PFSK-1 (cell line): Measurements from ENCODE around the gene SYNPO.
A peak's percentile ranks its signal among the peaks of the same experiment; 100 is the strongest.

Experiments
- FOXP2 ChIP-seq: optimal IDR thresholded peaks from 2 replicates; pipeline ENCODE3; 2011; ENCODE audit warnings: borderline replicate concordance, control low read depth, inconsistent platforms; ENCODE audit not compliant: insufficient read depth; ENCODE audit errors: extremely low read length, extremely low read depth
- POLR2AphosphoS5 ChIP-seq: IDR thresholded peaks from 2 replicates; pipeline ENCODE4 v1.6.1; 2012; ENCODE audit warnings: low read depth, mild to moderate bottlenecking, control low read depth, low read length, moderate library complexity
- SIN3A ChIP-seq: IDR thresholded peaks from 2 replicates; pipeline ENCODE4 v1.6.1; 2012; ENCODE audit warnings: mild to moderate bottlenecking, low read length, moderate library complexity, borderline replicate concordance; ENCODE audit not compliant: insufficient read depth
- TAF1 ChIP-seq: IDR thresholded peaks from 2 replicates; pipeline ENCODE4 v1.6.1; 2012; ENCODE audit warnings: low read length, control low read depth, borderline replicate concordance; ENCODE audit not compliant: insufficient read depth
- TF ChIP-seq, protein P1 (sequence below), 2 experiments: IDR thresholded peaks; 2 replicates each; pipeline versions ENCODE4 v1.6.1 to v1.8.0; 2011 to 2012; ENCODE audit warnings: low read depth in 2 of 2, low read length in 2 of 2, control low read depth in 1 of 2, inconsistent platforms in 1 of 2, mild to moderate bottlenecking in 1 of 2, moderate library complexity in 1 of 2; ENCODE audit not compliant: insufficient read depth in 1 of 2

SYNPO gene

DNA sequence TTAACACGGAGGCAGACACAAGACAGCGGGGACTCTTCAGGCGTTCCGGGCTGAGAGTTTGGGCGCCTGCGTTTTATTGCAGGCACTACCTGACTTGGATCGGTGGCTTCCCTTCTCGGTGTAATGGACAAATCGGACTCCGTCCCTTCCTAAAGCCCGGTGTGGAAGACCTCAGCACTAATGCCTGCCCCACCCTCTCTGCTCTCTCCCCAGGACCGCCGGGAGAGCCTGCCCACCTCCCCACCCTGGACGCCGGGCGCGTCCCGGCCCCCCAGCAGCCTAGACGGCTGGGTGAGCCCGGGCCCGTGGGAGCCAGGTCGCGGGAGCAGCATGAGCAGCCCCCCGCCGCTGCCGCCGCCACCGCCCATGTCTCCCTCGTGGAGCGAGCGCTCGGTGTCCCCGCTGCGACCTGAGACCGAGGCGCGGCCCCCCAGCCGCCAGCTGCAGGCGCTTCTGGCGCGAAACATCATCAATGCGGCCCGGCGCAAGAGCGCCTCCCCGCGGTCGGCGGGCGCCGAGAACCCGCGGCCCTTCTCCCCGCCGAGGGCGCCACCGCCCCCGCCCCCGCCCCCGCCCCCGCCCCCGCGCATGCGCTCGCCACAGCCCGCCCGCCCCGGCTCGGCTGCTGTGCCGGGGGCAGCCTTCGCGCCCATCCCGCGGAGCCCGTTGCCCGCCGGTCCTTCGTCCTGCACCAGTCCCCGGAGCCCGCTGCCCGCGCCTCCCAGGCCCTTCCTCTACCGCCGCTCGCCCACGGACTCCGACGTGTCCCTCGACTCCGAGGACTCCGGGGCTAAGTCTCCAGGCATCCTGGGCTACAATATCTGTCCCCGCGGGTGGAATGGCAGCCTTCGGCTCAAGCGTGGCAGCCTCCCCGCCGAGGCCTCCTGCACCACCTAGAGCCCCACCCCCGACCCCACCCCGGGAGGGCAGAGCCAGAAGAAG lies 16.0 kb downstream of the SYNPO start:
- TF ChIP-seq TAF1 (peak; percentile 52; the same call in 1 of the 2 replicates), FOXP2 (peak; percentile 43), POLR2AphosphoS5 (peak; percentile 84)
- TF ChIP-seq, protein P1, sequence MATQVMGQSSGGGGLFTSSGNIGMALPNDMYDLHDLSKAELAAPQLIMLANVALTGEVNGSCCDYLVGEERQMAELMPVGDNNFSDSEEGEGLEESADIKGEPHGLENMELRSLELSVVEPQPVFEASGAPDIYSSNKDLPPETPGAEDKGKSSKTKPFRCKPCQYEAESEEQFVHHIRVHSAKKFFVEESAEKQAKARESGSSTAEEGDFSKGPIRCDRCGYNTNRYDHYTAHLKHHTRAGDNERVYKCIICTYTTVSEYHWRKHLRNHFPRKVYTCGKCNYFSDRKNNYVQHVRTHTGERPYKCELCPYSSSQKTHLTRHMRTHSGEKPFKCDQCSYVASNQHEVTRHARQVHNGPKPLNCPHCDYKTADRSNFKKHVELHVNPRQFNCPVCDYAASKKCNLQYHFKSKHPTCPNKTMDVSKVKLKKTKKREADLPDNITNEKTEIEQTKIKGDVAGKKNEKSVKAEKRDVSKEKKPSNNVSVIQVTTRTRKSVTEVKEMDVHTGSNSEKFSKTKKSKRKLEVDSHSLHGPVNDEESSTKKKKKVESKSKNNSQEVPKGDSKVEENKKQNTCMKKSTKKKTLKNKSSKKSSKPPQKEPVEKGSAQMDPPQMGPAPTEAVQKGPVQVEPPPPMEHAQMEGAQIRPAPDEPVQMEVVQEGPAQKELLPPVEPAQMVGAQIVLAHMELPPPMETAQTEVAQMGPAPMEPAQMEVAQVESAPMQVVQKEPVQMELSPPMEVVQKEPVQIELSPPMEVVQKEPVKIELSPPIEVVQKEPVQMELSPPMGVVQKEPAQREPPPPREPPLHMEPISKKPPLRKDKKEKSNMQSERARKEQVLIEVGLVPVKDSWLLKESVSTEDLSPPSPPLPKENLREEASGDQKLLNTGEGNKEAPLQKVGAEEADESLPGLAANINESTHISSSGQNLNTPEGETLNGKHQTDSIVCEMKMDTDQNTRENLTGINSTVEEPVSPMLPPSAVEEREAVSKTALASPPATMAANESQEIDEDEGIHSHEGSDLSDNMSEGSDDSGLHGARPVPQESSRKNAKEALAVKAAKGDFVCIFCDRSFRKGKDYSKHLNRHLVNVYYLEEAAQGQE (IDR thresholded peaks at IDR 0.05; ENCODE audit: insufficient read depth in 1 of 2, low read depth in 2 of 2, low read length in 2 of 2): no peak

DNA sequence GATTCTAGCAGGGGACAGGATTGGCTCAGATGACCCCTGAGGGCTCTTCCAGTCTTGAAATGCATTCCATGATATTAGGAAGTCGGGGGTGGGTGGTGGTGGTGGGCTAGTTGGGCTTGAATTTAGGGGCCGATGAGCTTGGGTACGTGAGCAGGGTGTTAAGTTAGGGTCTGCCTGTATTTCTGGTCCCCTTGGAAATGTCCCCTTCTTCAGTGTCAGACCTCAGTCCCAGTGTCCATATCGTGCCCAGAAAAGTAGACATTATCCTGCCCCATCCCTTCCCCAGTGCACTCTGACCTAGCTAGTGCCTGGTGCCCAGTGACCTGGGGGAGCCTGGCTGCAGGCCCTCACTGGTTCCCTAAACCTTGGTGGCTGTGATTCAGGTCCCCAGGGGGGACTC lies 17.7 kb downstream of the SYNPO start:
- TF ChIP-seq TAF1: no peak
- TF ChIP-seq FOXP2: no peak
- TF ChIP-seq POLR2AphosphoS5: no peak
- TF ChIP-seq SIN3A: no peak
- TF ChIP-seq, protein P1 (IDR thresholded peaks at IDR 0.05; ENCODE audit: insufficient read depth in 1 of 2, low read depth in 2 of 2, low read length in 2 of 2): no peak

GRCh38 chr5:150658699-150659265 lies 18.3 kb downstream of the SYNPO start:
- TF ChIP-seq SIN3A: no peak
- TF ChIP-seq FOXP2: no peak
- TF ChIP-seq, protein P1 (IDR thresholded peaks at IDR 0.05; ENCODE audit: insufficient read depth in 1 of 2, low read depth in 2 of 2, low read length in 2 of 2): no peak
- TF ChIP-seq POLR2AphosphoS5: no peak; the same call in 1 of the 2 replicates
- no peak for TF ChIP-seq TAF1

DNA sequence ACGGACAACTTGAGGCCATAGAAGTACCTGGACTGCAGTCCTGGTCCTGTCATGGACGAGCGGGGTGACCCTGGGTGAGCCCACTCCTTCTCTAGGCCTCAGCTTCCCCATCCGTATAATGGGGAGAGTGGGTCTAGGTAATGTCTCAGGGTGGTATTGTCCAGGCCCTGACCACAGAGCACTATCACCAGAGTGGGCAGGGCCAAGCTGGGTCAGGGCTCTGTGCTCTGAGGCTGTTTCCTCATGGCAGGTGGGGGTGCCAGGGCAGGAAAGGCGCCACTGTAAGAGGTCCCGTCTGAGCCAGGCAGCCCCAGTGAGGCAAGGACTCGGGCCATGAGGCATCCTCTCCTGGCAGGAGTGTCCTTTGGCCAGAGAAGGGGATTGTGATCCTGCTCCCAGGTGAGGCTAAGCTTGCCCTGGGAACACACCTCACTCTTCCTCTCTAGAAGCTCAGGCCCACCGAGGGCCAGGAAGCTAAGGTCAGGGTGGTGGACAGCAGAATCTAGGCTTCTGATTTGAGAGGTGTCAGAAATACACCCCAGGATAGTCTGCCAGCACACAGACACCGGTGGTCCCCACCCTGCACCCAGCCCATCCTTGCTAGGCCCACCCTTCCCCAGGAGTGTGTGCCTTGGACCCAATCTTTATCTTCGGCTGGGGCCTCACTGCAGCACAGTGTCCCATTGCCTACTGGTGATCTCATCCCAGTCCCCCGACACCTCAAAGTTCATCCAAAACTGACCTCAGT lies 19.1 kb downstream of the SYNPO start:
- TF ChIP-seq SIN3A (no peak), POLR2AphosphoS5 (no peak), FOXP2 (no peak), TAF1 (no peak)
- TF ChIP-seq, protein P1 (IDR thresholded peaks at IDR 0.05; ENCODE audit: insufficient read depth in 1 of 2, low read depth in 2 of 2, low read length in 2 of 2): no peak
